HG02763 (cell line): ENCODE results near the gene PIM1.

ENCODE experiments used
- ATAC-seq: cut with Tn5 transposase; IDR thresholded peaks from one replicate; pipeline ENCODE4 v1.9.1; 2021; ENCODE audit warnings: mild to moderate bottlenecking, moderate library complexity; ENCODE audit not compliant: unreplicated experiment

Gene PIM1

GRCh38 chr6:37218061-37218460 lies 48.1 kb downstream of the PIM1 start:
- no peak for ATAC-seq

- ATAC-seq, result no peak
These were observed 48.6 kb downstream of the PIM1 start for GRCh38 chr6:37218511-37218910.

- no peak for ATAC-seq
These were observed 51.7 kb downstream of the PIM1 start for GRCh38 chr6:37221585-37222124.

GRCh38 chr6:37222125-37222967 lies 52.4 kb downstream of the PIM1 start:
- peak; percentile 78 for ATAC-seq

- no peak for ATAC-seq
These were observed 53.0 kb downstream of the PIM1 start for GRCh38 chr6:37222992-37223391.
